ENCODE results near the gene KLHL17. TPM values are rescaled to one million over a fixed set of nuclear protein-coding genes. Genes with fewer than 3 reads are reported as not detected.

Gene KLHL17
- total and polyA plus RNA-seq, 2 donors = 4.5 to 12.0 TPM

DNA sequence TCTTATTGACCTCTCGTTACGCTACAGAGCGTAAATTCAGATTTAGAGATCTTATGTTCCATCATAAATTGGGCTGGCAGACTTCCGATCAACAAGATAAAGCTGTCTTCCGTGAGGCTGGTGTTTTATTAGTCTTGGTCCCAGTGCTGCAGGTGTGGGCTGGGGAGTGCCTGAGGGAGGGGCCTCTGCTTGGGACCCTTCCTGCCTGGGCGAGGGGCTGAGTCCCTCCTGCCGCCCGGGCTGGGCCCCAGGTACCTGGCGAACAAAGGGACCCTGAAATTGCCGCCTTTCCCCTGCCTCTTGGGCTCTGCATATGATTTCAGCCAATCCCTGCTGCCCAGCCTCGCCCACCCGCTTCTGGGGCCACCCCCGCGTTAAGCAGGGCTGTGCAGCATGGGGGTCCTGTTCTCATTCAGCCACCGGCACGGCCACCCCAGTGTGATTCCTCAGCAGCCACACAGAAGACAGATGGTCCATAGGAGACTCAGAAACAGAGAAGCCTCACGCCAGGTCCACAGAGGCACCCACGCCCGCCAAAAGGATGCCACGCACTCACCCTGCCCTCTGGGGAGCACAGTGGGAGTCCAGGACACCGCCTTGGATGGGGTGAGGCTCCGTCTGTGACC is 42.8 kb upstream of the KLHL17 start:
- H3K27ac ChIP-seq (ENCODE audit: low read depth) = no peak overlapping the region
- no peaks in the 10 kb centered on the region for H3K36me3 ChIP-seq (ENCODE audit: insufficient read depth)
- 50% methylated on average over 22 of the region's 22 CpGs for WGBS
- H3K4me3 ChIP-seq (ENCODE audit: low read depth, low read length) = no peak overlapping the region
- no peaks in the 10 kb centered on the region for H3K4me1 ChIP-seq (ENCODE audit: insufficient read depth)
- DNase-seq (ENCODE audit: extremely low spot score) = no peak

DNA sequence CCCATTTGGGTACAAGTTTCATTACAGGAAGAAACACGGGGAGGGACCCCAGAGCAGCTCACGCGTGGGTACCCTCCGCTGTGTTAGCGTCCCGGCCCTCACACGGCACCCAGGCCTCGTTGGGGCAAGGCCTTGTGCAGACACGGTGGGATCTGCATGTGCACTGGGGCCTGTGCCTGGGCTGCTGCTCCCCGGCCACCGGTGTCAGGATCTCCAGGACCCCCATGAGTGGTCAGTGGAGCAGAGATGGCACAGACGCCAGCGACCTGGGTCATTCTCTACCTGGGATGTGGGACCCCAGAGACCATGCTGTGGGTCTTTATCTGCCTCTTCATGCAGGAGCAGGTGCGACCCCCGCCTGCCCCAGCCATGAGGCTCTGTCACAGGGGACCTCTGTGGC is 42.0 kb upstream of the KLHL17 start:
- no peak for DNase-seq (ENCODE audit: extremely low spot score)
- Histone ChIP-seq H3K27ac (ENCODE audit: low read depth) (no peak overlapping the region), H3K4me3 (ENCODE audit: low read depth, low read length) (no peak overlapping the region), H3K4me1 (ENCODE audit: insufficient read depth) (no peaks in the 10 kb centered on the region), H3K36me3 (ENCODE audit: insufficient read depth) (no peaks in the 10 kb centered on the region)
- WGBS = 77% methylated on average over 15 of the region's 15 CpGs

DNA sequence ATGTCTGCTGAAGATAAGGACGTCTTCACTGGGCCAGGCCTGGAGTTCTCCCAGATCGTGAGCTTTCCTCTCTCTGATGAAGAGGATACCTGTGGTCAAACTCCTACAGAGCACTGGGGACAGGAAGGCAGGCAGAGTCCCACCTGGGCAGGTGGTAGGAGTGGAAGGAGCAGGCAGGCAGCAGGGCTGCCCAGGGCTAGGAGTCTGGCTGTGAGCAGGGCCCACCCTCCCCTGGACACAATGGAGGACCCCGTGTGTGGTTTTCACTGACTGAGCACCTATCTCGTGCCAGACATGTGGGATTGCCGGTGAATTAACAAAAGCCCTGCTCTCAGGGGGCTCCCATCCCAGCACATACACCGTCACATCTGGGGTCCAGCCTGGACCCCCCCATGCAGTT is 41.5 kb upstream of the KLHL17 start:
- H3K36me3 ChIP-seq (ENCODE audit: insufficient read depth) = no peaks in the 10 kb centered on the region
- 66% methylated on average over 6 of the region's 6 CpGs for WGBS
- no peak for DNase-seq (ENCODE audit: extremely low spot score)

DNA sequence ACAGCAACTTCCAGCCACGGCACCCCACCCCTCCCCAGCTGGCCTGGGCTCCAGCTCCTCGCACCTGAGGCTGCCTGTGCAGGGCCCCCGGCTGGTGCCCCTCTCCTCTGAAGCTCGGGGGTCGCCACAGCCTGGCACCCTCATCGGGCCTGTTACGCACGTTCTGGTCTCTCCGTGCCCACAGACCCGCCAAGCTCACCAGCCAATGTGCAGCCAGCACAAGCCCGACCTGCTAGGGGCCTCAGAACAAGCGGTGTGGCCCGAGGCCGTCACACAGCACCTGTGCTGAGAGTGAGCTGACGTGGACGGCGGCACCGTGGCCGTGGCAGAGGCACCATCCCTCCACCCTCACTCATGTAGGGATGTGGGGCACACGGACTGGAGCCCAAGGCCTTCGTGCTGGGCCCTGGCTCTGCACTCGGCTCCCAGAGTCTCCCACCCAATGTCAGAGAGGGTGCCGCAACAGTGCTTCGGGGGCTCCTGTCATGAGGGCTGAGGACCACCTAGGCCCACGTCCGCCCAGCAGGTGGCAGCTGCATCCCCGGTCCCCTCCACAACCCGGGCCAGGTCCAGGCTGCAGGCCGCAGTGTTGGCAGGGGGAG is 41.0 kb upstream of the KLHL17 start:
- Histone ChIP-seq H3K4me1 (ENCODE audit: insufficient read depth) (no peaks in the 10 kb centered on the region), H3K27ac (ENCODE audit: low read depth) (no peak overlapping the region), H3K36me3 (ENCODE audit: insufficient read depth) (no peaks in the 10 kb centered on the region), H3K4me3 (ENCODE audit: low read depth, low read length) (no peak overlapping the region)
- DNase-seq (ENCODE audit: extremely low spot score) = no peak
- 77% methylated on average over 29 of the region's 29 CpGs for whole genome bisulfite sequencing

More for the DNA sequence above, 41.5 kb upstream of the KLHL17 start:
- Histone ChIP-seq H3K4me1 (ENCODE audit: insufficient read depth) (no peaks in the 10 kb centered on the region), H3K4me3 (ENCODE audit: low read depth, low read length) (no peak overlapping the region), H3K27ac (ENCODE audit: low read depth) (no peak overlapping the region)

DNA sequence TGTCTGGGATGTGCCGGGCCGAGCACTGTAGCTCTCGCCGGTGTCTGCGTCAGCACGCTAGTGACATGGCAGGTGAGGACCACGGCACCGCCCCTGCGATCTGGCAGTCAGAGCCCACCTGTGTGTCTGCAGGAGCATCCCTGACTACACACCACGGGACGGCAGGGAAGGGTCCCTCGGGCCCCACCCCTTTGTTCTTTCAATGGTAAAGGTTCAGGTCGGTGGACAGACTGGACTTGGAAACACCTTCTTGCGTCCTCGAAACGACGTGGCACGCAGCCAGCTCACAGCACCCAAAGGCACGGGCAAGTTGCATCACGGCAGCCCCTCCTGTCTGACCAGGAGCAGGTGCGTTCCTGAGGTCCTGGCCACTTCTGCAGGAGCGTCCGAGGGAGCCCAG is 40.4 kb upstream of the KLHL17 start:
- WGBS = 59% methylated on average over 23 of the region's 23 CpGs
- Histone ChIP-seq H3K36me3 (ENCODE audit: insufficient read depth) (no peaks in the 10 kb centered on the region), H3K27ac (ENCODE audit: low read depth) (no peak overlapping the region), H3K4me1 (ENCODE audit: insufficient read depth) (no peaks in the 10 kb centered on the region), H3K4me3 (ENCODE audit: low read depth, low read length) (no peak overlapping the region)
- DNase-seq (ENCODE audit: extremely low spot score) = no peak

DNA sequence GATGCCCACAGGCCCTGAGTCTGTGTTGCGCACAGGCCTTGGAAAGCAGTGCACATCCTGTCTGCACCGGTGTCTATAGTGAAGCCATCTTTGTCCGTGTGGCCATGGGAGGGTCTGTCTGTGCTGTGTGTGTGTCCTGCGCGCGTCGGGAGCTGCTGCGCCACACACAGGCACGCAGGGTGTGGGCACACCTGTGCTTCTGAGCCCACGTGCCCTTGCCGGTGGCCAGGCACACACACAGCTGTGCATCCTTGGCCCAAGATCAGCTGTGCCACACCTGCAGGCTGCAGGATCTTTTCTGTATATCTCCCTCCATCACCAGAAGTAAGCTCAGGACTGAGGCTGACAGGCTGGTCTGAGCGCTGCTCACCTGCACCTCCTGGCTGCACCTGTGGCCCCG is 39.9 kb upstream of the KLHL17 start:
- DNase-seq (ENCODE audit: extremely low spot score) = no peak
- WGBS = 20% methylated on average over 13 of the region's 13 CpGs
- no peak overlapping the region for H3K27ac ChIP-seq (ENCODE audit: low read depth)
- no peaks in the 10 kb centered on the region for H3K36me3 ChIP-seq (ENCODE audit: insufficient read depth)
- no peak overlapping the region for H3K4me3 ChIP-seq (ENCODE audit: low read depth, low read length)
- no peaks in the 10 kb centered on the region for H3K4me1 ChIP-seq (ENCODE audit: insufficient read depth)

DNA sequence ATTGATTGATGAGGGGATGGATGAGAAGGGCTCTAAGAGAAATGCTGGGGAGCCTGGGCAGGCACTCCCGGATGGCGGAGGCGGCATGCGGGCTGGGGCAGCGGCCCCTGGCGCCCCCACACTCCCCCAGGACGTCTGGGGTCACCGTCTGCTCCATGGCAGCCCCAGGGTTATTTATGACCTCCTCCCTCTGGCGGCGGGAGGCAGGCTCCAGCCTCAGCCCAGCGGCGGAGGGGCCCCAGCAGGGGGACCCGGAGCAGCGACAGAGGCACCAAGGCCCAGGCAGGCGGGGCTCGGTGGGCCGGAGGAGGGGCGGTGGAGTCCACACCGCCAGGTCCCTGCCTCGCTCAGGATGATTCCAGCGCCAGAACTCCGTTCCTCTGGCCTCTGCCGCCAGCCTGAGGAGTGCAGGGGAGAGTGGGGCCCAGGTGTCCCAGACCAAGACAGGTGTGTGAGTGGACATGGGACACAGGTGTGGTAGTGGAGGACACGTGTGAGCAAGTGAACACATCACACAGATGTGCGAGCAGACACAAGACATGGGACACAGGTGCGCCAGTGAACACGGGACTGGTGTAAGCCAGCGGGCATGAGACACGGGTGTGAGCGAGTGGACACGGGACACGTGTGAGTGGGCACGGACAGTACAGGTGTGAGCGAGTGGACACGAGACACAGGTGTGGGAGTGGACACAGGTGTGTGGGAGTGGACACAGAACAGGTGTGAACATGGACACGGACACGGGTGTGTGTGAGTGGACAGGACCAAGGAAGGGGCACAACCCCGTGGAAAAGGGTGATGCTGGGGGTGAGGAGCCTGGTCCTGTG is 39.2 kb upstream of the KLHL17 start:
- Histone ChIP-seq H3K4me1 (ENCODE audit: insufficient read depth) (no peaks in the 10 kb centered on the region), H3K27ac (ENCODE audit: low read depth) (no peak overlapping the region), H3K36me3 (ENCODE audit: insufficient read depth) (no peaks in the 10 kb centered on the region), H3K4me3 (ENCODE audit: low read depth, low read length) (no peak overlapping the region)
- DNase-seq (ENCODE audit: extremely low spot score) = no peak
- WGBS = 28% methylated on average over 38 of the region's 38 CpGs

DNA sequence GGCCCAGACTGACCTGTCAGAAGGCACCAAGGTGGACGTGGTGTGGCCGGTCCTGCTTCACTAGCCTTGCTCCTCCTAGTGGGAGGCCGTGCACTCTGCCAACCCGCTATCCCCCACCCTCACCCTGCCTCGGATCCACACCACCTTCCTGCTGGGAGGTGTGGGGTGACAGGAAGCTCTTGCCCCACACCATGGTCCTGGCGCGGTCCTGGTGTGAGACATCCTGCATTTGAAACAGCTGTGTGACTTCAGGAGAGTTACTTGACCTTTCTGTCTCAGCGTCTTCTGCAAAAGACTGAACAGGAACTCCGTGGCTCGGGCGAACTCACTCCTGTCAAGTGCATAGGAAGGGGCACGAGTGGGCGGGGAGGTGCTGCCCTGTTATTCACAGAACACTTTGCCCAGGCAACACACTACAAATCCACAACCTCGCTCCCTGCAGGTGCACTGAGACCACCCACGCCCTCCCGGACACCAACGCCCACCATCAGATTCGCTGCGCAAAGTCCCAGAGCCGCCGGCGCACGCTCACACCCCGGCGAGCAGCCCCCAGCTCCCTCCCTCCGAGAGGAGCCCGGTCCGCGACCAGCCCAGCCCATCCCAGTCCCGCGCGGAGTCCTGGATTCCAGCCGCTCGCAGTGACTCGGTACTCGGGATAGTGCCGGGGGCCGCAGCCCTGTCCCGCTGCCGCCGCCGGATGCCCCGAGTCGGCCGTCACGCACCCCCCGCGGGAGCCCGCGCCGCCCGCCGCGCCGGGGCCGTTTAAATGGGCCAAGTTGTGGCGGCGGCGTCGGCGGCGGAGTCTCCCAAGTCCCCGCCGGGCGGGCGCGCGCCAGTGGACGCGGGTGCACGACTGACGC is 37.0 kb upstream of the KLHL17 start, which contains the start of gene SAMD11:
TSS of gene SAMD11 (plus strand) at position 793 of the 860 bp plus-strand sequence. CDS start 509 bp downstream, outside the sequence.
- H3K4me3 ChIP-seq (ENCODE audit: low read depth, low read length) = peak within 1 kb of the TSS; percentile 66
- 7% methylated on average over 72 of the region's 72 CpGs for WGBS
- DNase-seq (ENCODE audit: extremely low spot score) = no peak
- no peaks in the 10 kb centered on the region for H3K36me3 ChIP-seq (ENCODE audit: insufficient read depth)
- H3K4me1 ChIP-seq (ENCODE audit: insufficient read depth) = no peaks in the 10 kb centered on the region
- H3K27ac ChIP-seq (ENCODE audit: low read depth) = no peak within 1 kb of the TSS

DNA sequence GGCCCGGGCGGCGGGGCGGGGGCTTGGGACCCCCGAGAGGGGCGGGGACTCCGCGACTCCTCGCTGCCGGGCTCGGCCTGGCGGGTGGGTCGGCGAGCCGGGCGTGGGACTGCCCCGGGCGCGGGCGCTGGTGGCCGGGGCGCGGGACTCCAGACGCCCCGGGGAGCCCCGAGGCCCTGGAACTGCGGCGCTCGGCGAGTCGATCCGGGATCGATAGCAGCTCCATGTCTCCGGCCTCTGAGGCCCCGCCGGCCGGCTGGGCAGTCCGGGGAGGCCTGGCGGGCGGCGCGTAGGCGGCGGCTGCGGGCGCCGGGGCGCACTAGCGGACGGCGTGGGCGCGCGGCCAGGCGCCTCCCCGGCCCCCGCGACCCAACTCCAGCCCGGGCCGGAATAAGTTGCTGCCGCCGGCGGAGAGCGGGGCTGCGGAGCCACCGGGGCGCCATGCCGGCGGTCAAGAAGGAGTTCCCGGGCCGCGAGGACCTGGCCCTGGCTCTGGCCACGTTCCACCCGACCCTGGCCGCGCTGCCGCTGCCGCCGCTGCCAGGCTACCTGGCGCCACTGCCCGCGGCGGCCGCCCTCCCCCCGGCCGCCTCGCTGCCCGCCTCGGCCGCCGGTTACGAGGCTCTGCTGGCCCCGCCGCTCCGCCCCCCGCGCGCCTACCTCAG is 36.3 kb upstream of the KLHL17 start:
- peak overlapping the region; percentile 66 for H3K4me3 ChIP-seq (ENCODE audit: low read depth, low read length)
- no peak overlapping the region for H3K27ac ChIP-seq (ENCODE audit: low read depth)
- DNase-seq (ENCODE audit: extremely low spot score) = no peak
- no peaks in the 10 kb centered on the region for H3K4me1 ChIP-seq (ENCODE audit: insufficient read depth)
- WGBS = under 1% methylated on average over 98 of the region's 98 CpGs
- no peaks in the 10 kb centered on the region for H3K36me3 ChIP-seq (ENCODE audit: insufficient read depth)

DNA sequence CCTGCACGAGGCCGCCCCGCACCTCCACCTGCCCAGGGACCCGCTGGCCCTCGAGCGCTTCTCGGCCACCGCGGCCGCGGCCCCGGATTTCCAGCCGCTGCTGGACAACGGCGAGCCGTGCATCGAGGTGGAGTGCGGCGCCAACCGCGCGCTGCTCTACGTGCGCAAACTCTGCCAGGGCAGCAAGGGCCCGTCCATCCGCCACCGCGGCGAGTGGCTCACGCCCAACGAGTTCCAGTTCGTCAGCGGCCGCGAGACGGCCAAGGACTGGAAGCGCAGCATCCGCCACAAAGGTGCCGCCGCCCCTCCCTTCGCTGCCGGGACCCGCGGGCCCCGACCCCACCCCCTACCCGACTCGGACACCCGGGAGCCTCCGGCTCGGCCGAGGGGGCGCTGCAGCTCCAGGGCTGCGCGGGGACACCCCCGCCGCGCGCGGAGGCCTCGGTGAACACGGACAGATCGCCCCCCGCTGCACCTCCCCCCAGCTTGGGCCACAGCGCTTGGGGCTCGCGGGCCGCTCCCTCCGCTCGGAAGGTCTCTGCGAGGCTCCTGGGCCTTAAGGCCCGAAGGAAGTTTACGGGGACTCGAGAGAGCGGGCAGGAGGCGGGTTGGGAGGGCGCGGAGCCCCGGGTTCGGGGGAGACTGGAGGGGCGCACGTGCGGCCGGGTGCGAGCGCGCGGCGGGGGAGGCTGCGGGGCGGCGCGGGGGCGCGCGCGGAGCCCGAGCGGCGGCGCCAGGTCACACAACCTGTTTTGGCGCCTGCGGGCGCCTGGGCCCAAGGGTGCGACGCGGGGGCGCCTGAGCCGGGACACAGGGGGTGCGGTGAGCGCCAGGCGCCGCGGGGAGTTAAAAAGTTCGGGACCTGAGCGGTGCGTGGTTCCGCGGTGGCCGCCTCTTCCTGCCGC is 35.5 kb upstream of the KLHL17 start:
- WGBS = under 1% methylated on average over 119 of the region's 120 CpGs
- no peak for DNase-seq (ENCODE audit: extremely low spot score)
- Histone ChIP-seq H3K36me3 (ENCODE audit: insufficient read depth) (no peaks in the 10 kb centered on the region), H3K27ac (ENCODE audit: low read depth) (no peak overlapping the region), H3K4me1 (ENCODE audit: insufficient read depth) (no peaks in the 10 kb centered on the region), H3K4me3 (ENCODE audit: low read depth, low read length) (peak overlapping the region; percentile 66)

DNA sequence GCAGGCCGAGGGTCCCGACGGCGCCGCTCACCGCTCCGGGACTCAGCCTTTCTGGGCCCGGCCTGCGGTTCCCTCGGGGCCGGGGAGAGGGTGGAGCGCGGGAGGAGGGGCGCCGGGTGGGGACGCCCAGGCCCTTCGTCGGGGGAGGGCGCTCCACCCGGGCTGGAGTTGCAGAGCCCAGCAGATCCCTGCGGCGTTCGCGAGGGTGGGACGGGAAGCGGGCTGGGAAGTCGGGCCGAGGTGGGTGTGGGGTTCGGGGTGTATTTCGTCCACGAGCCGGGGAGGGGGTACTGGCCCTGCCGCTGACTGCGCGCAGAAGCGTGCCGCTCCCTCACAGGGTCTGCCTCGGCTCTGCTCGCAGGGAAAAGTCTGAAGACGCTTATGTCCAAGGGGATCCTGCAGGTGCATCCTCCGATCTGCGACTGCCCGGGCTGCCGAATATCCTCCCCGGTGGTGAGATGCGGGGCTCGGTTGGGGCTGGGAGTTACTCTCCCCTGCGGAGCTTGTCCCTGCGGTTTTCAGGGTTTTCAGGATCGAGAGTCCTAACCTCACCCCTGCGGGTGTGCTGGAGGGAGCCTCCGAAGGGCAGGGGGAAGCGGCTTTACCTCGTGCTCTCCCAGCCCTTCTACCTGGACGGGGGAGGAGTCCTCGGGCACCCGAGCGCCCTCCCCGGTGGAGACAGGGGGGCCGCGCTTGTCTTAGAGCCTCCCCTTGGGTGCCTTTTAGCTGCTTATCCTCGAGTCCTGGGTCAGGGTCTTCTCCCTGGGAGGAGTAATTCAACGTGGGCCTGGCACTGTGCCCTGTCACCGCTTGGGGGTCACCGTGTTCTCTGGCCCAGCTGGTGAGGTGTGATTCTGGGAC is 34.6 kb upstream of the KLHL17 start:
- H3K36me3 ChIP-seq (ENCODE audit: insufficient read depth) = no peaks in the 10 kb centered on the region
- peak overlapping the region; percentile 66 for H3K4me3 ChIP-seq (ENCODE audit: low read depth, low read length)
- H3K4me1 ChIP-seq (ENCODE audit: insufficient read depth) = no peaks in the 10 kb centered on the region
- no peak overlapping the region for H3K27ac ChIP-seq (ENCODE audit: low read depth)
- DNase-seq (ENCODE audit: extremely low spot score) = no peak
- 13% methylated on average over 65 of the region's 65 CpGs for WGBS

Measured in urinary bladder (tissue), 4 donors.